GM12878 (cell line): ENCODE results near the gene PSMB1. TPM values are rescaled to one million over a fixed set of nuclear protein-coding genes. Genes with fewer than 3 reads are reported as not detected.

Experiments used
- ATAC-seq: fragments of 200-7000 bp; cut with Tn5 transposase; 3 replicates; pipeline ENCODE4 v1.9.1; 2020; ENCODE audit warnings: mild to moderate bottlenecking, moderate library complexity
- BruUV-seq: library from RNA; stranded (reverse); fragments of 400-500 nt; replicated peaks from 2 replicates; lab custom pipeline; 2021; lab: Mats Ljungman, UMichigan
- CTCF ChIA-PET: fragments of 300-600 bp; sonication (Branson Sonifier 250); formaldehyde crosslinking; extraction: SDS; loops from one replicate; lab custom pipeline; 2021; ENCODE audit warnings: inconsistent platforms; lab: Yijun Ruan, JAX
- POLR2A ChIA-PET: fragments of 350-600 bp; formaldehyde crosslinking; extraction: SDS; loops from one replicate; lab custom pipeline; 2021; ENCODE audit warnings: inconsistent platforms; lab: Charles Lee
- RAD21 ChIA-PET: fragments of 300-600 bp; sonication (Branson Sonifier 250); formaldehyde crosslinking; loops from one replicate; lab custom pipeline; 2023; ENCODE audit warnings: antibody characterized with exemption; ENCODE audit not compliant: unreplicated experiment; lab: Charles Lee
- SMC1A ChIA-PET: fragments of 300-600 bp; sonication (Branson Sonifier 250); formaldehyde crosslinking; loops from one replicate; lab custom pipeline; 2023; ENCODE audit not compliant: unreplicated experiment, uncharacterized antibody; lab: Charles Lee
- DNase-seq: peaks from one replicate; pipeline ENCODE4 v3.0.0-alpha.2; 2011; ENCODE audit warnings: low read depth, low spot score
- FAIRE-seq: peaks from 3 replicates; lab custom pipeline; 2011; peaks lifted over from hg19 to GRCh38; lab: Jason Lieb, UNC
- H2AFZ ChIP-seq: 2 replicates; pipeline ENCODE4 v1.6.0; 2011; ENCODE audit warnings: low read depth, low read length, control low read depth; ENCODE audit not compliant: control insufficient read depth
- H3K27ac ChIP-seq: 2 replicates; pipeline ENCODE4 v1.5.1; 2011; ENCODE audit warnings: control low read depth; ENCODE audit not compliant: control insufficient read depth, insufficient read depth
- H3K27me3 ChIP-seq, 2 experiments: replicated peaks in 1 of 2; 2 replicates each; pipeline versions ENCODE4 v1.6.0 to v1.6.1; 2011; ENCODE audit warnings: low read length in 1 of 2; ENCODE audit not compliant: control insufficient read depth in 2 of 2, insufficient read depth in 2 of 2
- H3K36me3 ChIP-seq, 2 experiments: 2 replicates each; pipeline ENCODE4 v1.5.1; 2011; ENCODE audit warnings: low read length in 1 of 2; ENCODE audit not compliant: control insufficient read depth in 2 of 2, insufficient read depth in 2 of 2
- H3K4me1 ChIP-seq: 2 replicates; pipeline ENCODE4 v1.6.1; 2011; ENCODE audit warnings: mild to moderate bottlenecking, low read length, moderate library complexity, mixed read lengths; ENCODE audit not compliant: control insufficient read depth, insufficient read depth
- H3K4me2 ChIP-seq: 2 replicates; pipeline ENCODE4 v1.6.0; 2011; ENCODE audit warnings: control low read depth; ENCODE audit not compliant: control insufficient read depth, insufficient read depth
- H3K4me3 ChIP-seq: fragments of 200-600 bp; sonication (generic); 2 replicates; pipeline ENCODE4 v1.5.1; 2016
- H3K79me2 ChIP-seq: 2 replicates; pipeline ENCODE4 v1.6.0; 2011; ENCODE audit warnings: low read length; ENCODE audit not compliant: control insufficient read depth, insufficient read depth
- H3K9ac ChIP-seq: 2 replicates; pipeline ENCODE4 v1.8.0; 2011; ENCODE audit warnings: low read length, control low read depth, mixed read lengths; ENCODE audit not compliant: control insufficient read depth, insufficient read depth
- H3K9me3 ChIP-seq: replicated peaks from 3 replicates; pipeline ENCODE4 v1.5.1; 2011; ENCODE audit warnings: mild to moderate bottlenecking, low read length; ENCODE audit not compliant: control insufficient read depth, insufficient read depth
- H4K20me1 ChIP-seq: 2 replicates; pipeline ENCODE4 v1.6.0; 2011; ENCODE audit not compliant: control insufficient read depth, insufficient read depth
- ASH2L ChIP-seq: fragments of 300-600, 200-600 bp; sonication (generic); IDR thresholded peaks from 2 replicates; pipeline ENCODE4 v1.6.1; 2017; ENCODE audit warnings: low read depth, mild to moderate bottlenecking, borderline replicate concordance
- BACH1 ChIP-seq: fragments of 450-650 bp; IDR thresholded peaks from 2 replicates; pipeline ENCODE4 v1.6.1; 2017; ENCODE audit warnings: mild to moderate bottlenecking, borderline replicate concordance
- CEBPB ChIP-seq, 2 experiments: fragments of 150-350 bp in 1 of 2; IDR thresholded peaks; 2 replicates each; pipeline ENCODE4 v1.6.1; 2012 to 2014; ENCODE audit warnings: low read depth in 2 of 2, low read length in 2 of 2, borderline replicate concordance in 1 of 2, inconsistent platforms in 1 of 2
- FOS ChIP-seq: IDR thresholded peaks from 3 replicates; pipeline ENCODE4 v1.6.1; 2011; ENCODE audit warnings: borderline replicate concordance; ENCODE audit not compliant: insufficient read length; ENCODE audit errors: extremely low read depth
- FOXM1 ChIP-seq: IDR thresholded peaks from 2 replicates; pipeline ENCODE4 v1.6.1; 2012; ENCODE audit warnings: low read depth, mild to moderate bottlenecking, inconsistent platforms, low read length, moderate library complexity
- NBN ChIP-seq: fragments of 450-650 bp; IDR thresholded peaks from 2 replicates; pipeline ENCODE4 v1.6.1; 2016
- NFYB ChIP-seq: IDR thresholded peaks from 2 replicates; pipeline ENCODE4 v1.6.1; 2011; ENCODE audit warnings: low read depth, mild to moderate bottlenecking, low read length, improper control_type of control experiment, moderate library complexity; ENCODE audit not compliant: insufficient read depth
- POU2F2 ChIP-seq: IDR thresholded peaks from 3 replicates; pipeline ENCODE4 v1.6.1; 2011; ENCODE audit warnings: low read depth, mild to moderate bottlenecking, low read length, borderline replicate concordance
- SRF ChIP-seq, 2 experiments: IDR thresholded peaks; 2 replicates each; pipeline ENCODE4 v1.6.1; 2011; ENCODE audit warnings: low read depth in 2 of 2, low read length in 2 of 2, mild to moderate bottlenecking in 1 of 2, moderate library complexity in 1 of 2
- STAT1 ChIP-seq: fragments of 450-650 bp; conservative IDR thresholded peaks from 2 replicates; pipeline ENCODE4 v1.6.1; 2014; ENCODE audit warnings: antibody characterized with exemption, mild to moderate bottlenecking
- USF2 ChIP-seq: IDR thresholded peaks from 2 replicates; pipeline ENCODE4 v1.6.1; 2011; ENCODE audit warnings: low read depth, low read length, improper control_type of control experiment, borderline replicate concordance
- YBX1 ChIP-seq: fragments of 450-650 bp; IDR thresholded peaks from 2 replicates; pipeline ENCODE4 v1.6.1; 2016; ENCODE audit warnings: antibody characterized with exemption
- WGBS: methylation state at CpG from one replicate; pipeline ENCODE4 v1.1.6; 2016; ENCODE audit warnings: low lambda C conversion rate; ENCODE audit not compliant: insufficient replicate concordance, insufficient coverage; ENCODE audit errors: missing lambda C conversion rate; 5-methylcytosine and 5-hydroxymethylcytosine counted together
- in situ Hi-C: fragments of 300-500 bp; cut with MboI; formaldehyde crosslinking; loops from 9 replicates; pipeline ENCODE4 v1.14.3; 2018; ENCODE audit warnings: mixed read lengths
- intact Hi-C: fragments of 100-400 bp; cut with micrococcal nuclease; formaldehyde crosslinking; loops from one replicate; pipeline ENCODE4 v1.14.2; 2022; ENCODE audit not compliant: unreplicated experiment
- polyA plus RNA-seq, 11 experiments: library from polyadenylated mRNA; depleted of rRNA in 4 of 11; unstranded in 6 of 11; stranded (reverse) in 5 of 11; fragments of >200 nt; fragmentation: Nextera tagmentation in 4 of 11; fragmentation: Illumina TruSeq in 1 of 11; extraction: Ambion mirVana in 4 of 11; extraction: Trizol in 1 of 11; gene quantifications; 1 replicate in 1 of 11; 2 replicates in 10 of 11; pipeline versions ENCODE4 v1.2.1 to v1.2.3, GENCODE V29; 2011 to 2016; ENCODE audit warnings: inconsistent platforms in 2 of 11, missing spikeins in 2 of 11, low read depth in 1 of 11
- total RNA-seq, 4 experiments: library from RNA; depleted of rRNA in 3 of 4; stranded (reverse); fragments of >200 nt in 3 of 4; fragmentation: Illumina TruSeq in 1 of 4; extraction: Trizol in 1 of 4; gene quantifications; 2 replicates each; pipeline versions ENCODE4 v1.2.1 to v1.2.3, GENCODE V29; 2013 to 2021
- TF ChIP-seq, protein P1 (sequence below): fragments of 450-650 bp; IDR thresholded peaks from 2 replicates; pipeline ENCODE4 v1.6.1; 2017; ENCODE audit warnings: antibody characterized with exemption, mild to moderate bottlenecking, moderate library complexity
- TF ChIP-seq, protein P2 (sequence below): IDR thresholded peaks from 2 replicates; pipeline ENCODE4 v1.6.1; 2012; ENCODE audit warnings: low read depth, low read length, improper control_type of control experiment
- TF ChIP-seq, protein P3 (sequence below): fragments of 450-650 bp; IDR thresholded peaks from 2 replicates; pipeline ENCODE4 v1.6.1; 2016; ENCODE audit warnings: mild to moderate bottlenecking, moderate library complexity, borderline replicate concordance

Gene PSMB1
- total and polyA plus RNA-seq, 10 of the 15 experiments (the other 5 are each of a cell fraction or from before 2014, with no cell fraction given), result 208 to 1,317 (median 508) TPM

DNA sequence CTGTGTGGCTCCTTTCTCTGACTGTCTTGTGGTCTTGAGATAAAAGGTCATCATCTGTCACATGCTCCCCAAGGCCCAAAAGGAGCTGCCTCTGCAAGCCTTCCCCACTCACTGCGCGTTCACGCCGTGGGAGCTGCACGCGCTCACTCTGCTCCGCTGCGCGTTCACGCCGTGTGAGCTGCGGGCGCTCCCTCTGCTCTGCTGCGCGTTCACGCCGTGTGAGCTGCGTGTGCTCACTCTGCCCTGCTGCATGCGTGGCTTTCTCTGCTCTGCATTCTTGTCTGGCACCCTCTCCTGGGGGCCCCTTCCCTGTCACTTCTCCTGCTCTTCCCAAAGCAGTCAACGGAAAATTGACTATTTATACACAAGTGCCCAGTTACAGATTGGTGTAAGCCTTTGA is 42.5 kb downstream of the PSMB1 start (continued):
- TF ChIP-seq YBX1 (no peak), CEBPB (IDR thresholded peaks at IDR 0.05; ENCODE audit: borderline replicate concordance in 1 of 2, low read depth in 2 of 2, low read length in 2 of 2) (no peak), STAT1 (no peak), POU2F2 (no peak)
- TF ChIP-seq, protein P1, sequence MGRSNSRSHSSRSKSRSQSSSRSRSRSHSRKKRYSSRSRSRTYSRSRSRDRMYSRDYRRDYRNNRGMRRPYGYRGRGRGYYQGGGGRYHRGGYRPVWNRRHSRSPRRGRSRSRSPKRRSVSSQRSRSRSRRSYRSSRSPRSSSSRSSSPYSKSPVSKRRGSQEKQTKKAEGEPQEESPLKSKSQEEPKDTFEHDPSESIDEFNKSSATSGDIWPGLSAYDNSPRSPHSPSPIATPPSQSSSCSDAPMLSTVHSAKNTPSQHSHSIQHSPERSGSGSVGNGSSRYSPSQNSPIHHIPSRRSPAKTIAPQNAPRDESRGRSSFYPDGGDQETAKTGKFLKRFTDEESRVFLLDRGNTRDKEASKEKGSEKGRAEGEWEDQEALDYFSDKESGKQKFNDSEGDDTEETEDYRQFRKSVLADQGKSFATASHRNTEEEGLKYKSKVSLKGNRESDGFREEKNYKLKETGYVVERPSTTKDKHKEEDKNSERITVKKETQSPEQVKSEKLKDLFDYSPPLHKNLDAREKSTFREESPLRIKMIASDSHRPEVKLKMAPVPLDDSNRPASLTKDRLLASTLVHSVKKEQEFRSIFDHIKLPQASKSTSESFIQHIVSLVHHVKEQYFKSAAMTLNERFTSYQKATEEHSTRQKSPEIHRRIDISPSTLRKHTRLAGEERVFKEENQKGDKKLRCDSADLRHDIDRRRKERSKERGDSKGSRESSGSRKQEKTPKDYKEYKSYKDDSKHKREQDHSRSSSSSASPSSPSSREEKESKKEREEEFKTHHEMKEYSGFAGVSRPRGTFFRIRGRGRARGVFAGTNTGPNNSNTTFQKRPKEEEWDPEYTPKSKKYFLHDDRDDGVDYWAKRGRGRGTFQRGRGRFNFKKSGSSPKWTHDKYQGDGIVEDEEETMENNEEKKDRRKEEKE, result no peak

GRCh38 chr6:170509723-170510018 is 43.4 kb downstream of the PSMB1 start:
- H2AFZ ChIP-seq, result no peak overlapping the region
- intact Hi-C loops, result no loop called here
- 41% methylated on average over 3 of the region's 3 CpGs for WGBS
- H3K4me2 ChIP-seq, result no peak overlapping the region
- no peak overlapping the region for H3K4me3 ChIP-seq
- H3K9ac ChIP-seq, result no peak overlapping the region
- RAD21 ChIA-PET, result no interaction called here
- no peak for FAIRE-seq
- H4K20me1 ChIP-seq, result no peaks in the 10 kb centered on the region
- SMC1A ChIA-PET, result interaction anchor here (0.6 to 3.6 kb wide), 4 partner anchors 18 to 478 kb away, joined by 3 to 9 read pairs (median 3); no protein-coding TSS in a partner anchor
- no peak for ATAC-seq
- BruUV-seq, result no TSS peak
- CTCF ChIA-PET, result no interaction called here
- no peaks in the 10 kb centered on the region for H3K27me3 ChIP-seq
- POLR2A ChIA-PET, result no interaction called here
- H3K27ac ChIP-seq, result no peak overlapping the region
- H3K4me1 ChIP-seq, result no peaks in the 10 kb centered on the region
- in situ Hi-C loops, result loop anchor here (10.0 kb wide), 1 partner anchor 1555 kb away; no protein-coding TSS in a partner anchor
- H3K36me3 ChIP-seq, result no peaks in the 10 kb centered on the region
- DNase-seq, result no peak
- no peaks in the 10 kb centered on the region for H3K79me2 ChIP-seq
- H3K9me3 ChIP-seq, result no peaks in the 10 kb centered on the region
- no peak for TF ChIP-seq NBN
- TF ChIP-seq, protein P2, sequence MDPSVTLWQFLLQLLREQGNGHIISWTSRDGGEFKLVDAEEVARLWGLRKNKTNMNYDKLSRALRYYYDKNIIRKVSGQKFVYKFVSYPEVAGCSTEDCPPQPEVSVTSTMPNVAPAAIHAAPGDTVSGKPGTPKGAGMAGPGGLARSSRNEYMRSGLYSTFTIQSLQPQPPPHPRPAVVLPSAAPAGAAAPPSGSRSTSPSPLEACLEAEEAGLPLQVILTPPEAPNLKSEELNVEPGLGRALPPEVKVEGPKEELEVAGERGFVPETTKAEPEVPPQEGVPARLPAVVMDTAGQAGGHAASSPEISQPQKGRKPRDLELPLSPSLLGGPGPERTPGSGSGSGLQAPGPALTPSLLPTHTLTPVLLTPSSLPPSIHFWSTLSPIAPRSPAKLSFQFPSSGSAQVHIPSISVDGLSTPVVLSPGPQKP, result no peak
- no peak for TF ChIP-seq SRF (IDR thresholded peaks at IDR 0.05; ENCODE audit: low read depth in 2 of 2, low read length in 2 of 2)
- no peak for TF ChIP-seq NFYB
- TF ChIP-seq BACH1, result no peak
- TF ChIP-seq FOS, result no peak
- TF ChIP-seq ASH2L, result no peak
- TF ChIP-seq FOXM1, result no peak
- TF ChIP-seq, protein P3, sequence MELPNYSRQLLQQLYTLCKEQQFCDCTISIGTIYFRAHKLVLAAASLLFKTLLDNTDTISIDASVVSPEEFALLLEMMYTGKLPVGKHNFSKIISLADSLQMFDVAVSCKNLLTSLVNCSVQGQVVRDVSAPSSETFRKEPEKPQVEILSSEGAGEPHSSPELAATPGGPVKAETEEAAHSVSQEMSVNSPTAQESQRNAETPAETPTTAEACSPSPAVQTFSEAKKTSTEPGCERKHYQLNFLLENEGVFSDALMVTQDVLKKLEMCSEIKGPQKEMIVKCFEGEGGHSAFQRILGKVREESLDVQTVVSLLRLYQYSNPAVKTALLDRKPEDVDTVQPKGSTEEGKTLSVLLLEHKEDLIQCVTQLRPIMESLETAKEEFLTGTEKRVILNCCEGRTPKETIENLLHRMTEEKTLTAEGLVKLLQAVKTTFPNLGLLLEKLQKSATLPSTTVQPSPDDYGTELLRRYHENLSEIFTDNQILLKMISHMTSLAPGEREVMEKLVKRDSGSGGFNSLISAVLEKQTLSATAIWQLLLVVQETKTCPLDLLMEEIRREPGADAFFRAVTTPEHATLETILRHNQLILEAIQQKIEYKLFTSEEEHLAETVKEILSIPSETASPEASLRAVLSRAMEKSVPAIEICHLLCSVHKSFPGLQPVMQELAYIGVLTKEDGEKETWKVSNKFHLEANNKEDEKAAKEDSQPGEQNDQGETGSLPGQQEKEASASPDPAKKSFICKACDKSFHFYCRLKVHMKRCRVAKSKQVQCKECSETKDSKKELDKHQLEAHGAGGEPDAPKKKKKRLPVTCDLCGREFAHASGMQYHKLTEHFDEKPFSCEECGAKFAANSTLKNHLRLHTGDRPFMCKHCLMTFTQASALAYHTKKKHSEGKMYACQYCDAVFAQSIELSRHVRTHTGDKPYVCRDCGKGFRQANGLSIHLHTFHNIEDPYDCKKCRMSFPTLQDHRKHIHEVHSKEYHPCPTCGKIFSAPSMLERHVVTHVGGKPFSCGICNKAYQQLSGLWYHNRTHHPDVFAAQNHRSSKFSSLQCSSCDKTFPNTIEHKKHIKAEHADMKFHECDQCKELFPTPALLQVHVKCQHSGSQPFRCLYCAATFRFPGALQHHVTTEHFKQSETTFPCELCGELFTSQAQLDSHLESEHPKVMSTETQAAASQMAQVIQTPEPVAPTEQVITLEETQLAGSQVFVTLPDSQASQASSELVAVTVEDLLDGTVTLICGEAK, result no peak
- no peak for TF ChIP-seq USF2
